T-helper 22 cell (primary cell): ENCODE data around the gene USB1.

ENCODE experiments used
- DNase-seq: peaks from one replicate; pipeline ENCODE4 v3.0.0-alpha.2; 2020; ENCODE audit warnings: low read depth

Gene USB1

GRCh38 chr16:58035356-58036170 lies 34.4 kb downstream of the USB1 start:
- no peak for DNase-seq

DNA sequence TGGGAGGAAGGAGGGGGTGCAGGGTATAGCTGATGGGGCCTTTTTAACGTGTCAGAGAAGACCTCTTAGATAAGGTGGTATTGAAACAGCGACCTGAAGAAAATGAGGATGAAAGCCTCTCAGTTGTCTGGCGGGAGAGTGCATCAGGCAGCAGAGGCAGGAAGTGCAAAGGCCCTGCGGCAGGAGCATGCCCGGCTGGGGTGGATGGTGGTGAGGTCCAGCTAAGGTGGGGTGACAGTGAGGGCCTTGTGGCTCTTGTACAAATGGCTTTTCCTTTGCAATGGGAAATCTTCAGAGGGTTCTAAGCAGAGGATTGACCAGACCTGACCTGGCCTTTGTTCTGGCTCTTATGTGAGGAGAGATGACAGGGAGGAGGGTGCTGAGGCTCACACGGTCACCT lies 35.7 kb downstream of the USB1 start:
- DNase-seq: no peak

GRCh38 chr16:58037365-58038057 lies 36.3 kb downstream of the USB1 start:
- DNase-seq: no peak

GRCh38 chr16:58038219-58038641 lies 37.0 kb downstream of the USB1 start:
- no peak for DNase-seq

DNA sequence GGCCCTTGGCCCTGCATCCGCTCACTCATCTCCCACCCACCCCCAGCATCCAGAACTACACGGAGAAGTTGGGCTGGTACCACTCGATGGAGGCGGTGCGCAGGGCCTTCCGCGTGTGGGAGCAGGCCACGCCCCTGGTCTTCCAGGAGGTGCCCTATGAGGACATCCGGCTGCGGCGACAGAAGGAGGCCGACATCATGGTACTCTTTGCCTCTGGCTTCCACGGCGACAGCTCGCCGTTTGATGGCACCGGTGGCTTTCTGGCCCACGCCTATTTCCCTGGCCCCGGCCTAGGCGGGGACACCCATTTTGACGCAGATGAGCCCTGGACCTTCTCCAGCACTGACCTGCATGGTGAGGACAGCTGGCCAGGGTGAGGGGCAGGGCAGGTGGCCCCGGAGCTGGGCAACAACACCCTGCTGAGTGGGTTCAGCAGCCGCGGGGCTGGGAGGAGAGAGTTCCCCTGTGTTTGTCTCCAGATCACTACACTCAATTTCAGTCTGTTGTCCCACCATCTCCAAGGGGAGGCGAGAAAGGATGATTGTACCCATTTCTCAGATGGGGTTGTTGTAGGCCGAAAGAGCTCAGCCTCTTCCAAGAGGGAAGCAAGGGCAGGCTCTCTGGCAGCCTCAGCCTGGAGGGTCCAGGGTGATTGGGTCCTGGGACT lies 38.8 kb downstream of the USB1 start:
- DNase-seq: no peak

DNA sequence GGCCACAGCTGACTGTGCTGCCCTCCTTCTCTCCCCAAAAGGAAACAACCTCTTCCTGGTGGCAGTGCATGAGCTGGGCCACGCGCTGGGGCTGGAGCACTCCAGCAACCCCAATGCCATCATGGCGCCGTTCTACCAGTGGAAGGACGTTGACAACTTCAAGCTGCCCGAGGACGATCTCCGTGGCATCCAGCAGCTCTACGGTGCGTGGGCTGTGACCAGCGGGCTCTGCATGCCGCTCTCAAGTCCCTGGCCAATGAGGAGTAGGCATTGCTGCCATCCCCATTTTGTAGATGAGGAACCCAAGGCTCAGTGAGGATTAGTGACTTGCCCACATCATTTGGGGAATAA lies 39.3 kb downstream of the USB1 start:
- DNase-seq: no peak

DNA sequence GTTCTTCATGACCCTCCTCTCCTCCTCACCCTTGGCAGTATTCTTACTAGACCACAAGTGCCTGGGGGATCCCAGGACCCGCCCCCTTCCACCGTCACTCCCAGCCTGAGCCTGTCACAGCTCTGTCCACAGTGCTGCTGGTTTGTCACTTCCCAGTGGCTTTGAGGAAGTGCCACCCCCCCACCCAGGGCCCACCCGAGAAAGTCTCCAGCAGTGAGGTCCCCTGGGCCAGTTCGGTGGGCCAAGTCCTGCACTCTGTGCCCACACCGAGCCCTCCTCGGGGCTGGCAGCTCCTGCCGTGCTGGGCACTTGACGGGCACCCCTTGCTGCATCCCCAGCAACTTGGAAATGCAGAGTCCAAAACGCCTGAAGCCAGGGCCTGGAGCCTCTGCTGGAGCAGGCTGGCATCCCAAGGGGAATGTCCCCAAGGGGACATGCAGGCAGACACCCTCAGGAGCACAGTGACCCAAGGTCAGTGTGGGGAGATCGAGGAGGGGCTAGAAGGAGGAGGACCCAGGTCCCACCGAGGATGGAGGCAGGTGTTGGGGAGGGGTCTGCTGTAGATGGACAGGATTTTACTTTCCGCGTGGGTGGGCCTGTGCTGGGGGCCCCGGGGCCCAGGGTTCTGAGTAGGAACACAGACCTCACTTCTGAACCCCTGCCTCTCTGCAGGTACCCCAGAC lies 39.9 kb downstream of the USB1 start:
- no peak for DNase-seq

GRCh38 chr16:58041628-58041955 lies 40.4 kb downstream of the USB1 start:
- DNase-seq: no peak

GRCh38 chr16:58042001-58042885 lies 41.0 kb downstream of the USB1 start:
- DNase-seq: no peak

GRCh38 chr16:58042886-58043515 lies 41.8 kb downstream of the USB1 start:
- DNase-seq: no peak

- DNase-seq: no peak
Measured at GRCh38 chr16:58043571-58044155, 42.5 kb downstream of the USB1 start.

- DNase-seq: no peak
Measured at GRCh38 chr16:58044266-58045019, 43.2 kb downstream of the USB1 start.

DNA sequence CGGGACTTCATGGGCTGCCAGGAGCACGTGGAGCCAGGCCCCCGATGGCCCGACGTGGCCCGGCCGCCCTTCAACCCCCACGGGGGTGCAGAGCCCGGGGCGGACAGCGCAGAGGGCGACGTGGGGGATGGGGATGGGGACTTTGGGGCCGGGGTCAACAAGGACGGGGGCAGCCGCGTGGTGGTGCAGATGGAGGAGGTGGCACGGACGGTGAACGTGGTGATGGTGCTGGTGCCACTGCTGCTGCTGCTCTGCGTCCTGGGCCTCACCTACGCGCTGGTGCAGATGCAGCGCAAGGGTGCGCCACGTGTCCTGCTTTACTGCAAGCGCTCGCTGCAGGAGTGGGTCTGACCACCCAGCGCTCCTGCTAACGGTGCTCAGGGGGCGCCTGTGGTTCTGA lies 43.9 kb downstream of the USB1 start:
- DNase-seq: no peak

DNA sequence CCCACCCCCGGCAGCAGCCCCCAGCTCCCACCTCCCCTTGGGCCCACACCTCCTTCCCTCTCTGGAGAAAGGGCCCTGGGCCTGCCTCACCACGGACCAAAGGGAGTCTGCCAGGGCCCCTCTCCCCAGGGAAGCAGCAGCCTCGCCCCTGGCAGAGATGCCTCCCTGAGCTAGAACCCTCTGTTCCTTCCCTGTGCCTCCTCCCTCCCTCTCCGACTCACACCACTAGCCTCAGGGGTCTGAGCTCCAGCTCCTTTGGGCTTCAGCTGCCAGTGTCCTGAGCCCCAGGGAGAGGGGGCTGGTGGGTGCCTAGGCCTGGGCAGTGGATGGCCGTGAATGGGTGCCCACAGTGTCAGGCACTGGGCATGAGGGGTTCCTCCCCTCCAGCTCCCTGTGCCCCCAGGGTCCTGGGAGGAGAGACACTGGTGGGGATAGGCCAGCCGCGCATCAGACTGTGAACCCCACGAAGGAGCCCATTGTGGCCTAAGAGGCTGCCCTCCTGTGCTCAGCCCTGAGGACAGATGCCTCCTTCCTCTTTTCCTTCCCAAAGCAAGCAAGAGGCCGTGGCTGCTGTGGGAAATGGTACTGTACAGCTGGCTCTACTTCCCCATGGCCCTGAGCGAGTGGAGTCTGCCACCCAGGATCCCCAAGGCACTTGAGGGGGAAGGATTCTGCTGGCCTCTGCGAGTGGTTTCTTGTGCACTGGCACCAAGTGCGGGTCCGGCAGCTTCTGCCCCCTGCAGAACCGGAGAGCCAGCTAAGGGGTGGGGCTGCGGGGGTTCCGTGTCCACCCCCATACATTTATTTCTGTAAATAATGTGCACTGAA lies 45.1 kb downstream of the USB1 start:
- DNase-seq: no peak

- no peak for DNase-seq
Measured at GRCh38 chr16:58046936-58047335, 45.7 kb downstream of the USB1 start.

- DNase-seq: no peak
Measured at GRCh38 chr16:58047557-58048348, 46.5 kb downstream of the USB1 start.

DNA sequence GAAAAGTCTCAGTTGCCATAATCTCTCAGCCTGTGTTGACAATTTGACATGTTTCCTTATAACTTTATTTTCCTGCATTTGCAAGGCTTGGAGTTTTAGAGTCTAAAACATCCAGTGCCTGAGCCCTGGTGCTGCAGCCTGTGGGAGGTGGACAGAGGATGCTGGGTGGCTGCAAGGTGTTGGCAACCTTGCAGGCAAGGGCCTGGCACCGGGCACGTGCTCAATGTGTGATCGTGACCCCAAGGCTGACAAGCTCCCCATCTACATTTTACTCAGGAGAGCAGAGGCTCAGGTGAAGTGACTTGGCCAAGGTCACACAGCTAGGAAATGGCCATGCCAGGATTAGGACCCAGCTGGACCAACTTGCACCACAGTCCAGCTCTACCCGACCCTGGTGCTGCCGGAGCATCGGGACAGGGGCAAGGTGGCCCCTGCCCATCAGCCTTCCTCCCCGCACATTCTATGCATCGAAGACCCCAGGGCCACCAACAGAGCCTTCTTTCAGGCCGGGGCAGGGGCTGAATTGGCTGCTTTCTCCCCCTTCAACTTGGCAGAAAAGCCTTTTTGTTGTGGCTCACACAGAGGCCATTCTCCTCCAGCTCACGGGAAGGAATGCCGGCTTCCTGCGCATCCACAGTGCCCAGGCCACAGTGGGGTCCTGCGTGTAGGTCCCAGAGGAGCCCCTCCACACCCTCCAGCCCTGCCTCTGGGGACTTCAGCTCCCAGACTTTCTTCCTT lies 47.5 kb downstream of the USB1 start:
- no peak for DNase-seq
